Activated CD4-positive, alpha-beta T cell treated with anti-CD3 and anti-CD28 coated beads, Interleukin-2, Interleukin-6, amounts not matched to agents 100 ng/mL and 50 ng/mL, durations not matched to agents 16 hours and 8 hours (primary cell): ENCODE results near the gene FGA.
"Not testable (repeated sequence)": the region's sequence is repeated elsewhere in the genome, so short reads cannot be mapped to it uniquely, and the experiment has no call there.

Source experiments
- DNase-seq: peaks from one replicate; pipeline ENCODE4 v3.0.0-alpha.2; 2020

FGA gene

DNA sequence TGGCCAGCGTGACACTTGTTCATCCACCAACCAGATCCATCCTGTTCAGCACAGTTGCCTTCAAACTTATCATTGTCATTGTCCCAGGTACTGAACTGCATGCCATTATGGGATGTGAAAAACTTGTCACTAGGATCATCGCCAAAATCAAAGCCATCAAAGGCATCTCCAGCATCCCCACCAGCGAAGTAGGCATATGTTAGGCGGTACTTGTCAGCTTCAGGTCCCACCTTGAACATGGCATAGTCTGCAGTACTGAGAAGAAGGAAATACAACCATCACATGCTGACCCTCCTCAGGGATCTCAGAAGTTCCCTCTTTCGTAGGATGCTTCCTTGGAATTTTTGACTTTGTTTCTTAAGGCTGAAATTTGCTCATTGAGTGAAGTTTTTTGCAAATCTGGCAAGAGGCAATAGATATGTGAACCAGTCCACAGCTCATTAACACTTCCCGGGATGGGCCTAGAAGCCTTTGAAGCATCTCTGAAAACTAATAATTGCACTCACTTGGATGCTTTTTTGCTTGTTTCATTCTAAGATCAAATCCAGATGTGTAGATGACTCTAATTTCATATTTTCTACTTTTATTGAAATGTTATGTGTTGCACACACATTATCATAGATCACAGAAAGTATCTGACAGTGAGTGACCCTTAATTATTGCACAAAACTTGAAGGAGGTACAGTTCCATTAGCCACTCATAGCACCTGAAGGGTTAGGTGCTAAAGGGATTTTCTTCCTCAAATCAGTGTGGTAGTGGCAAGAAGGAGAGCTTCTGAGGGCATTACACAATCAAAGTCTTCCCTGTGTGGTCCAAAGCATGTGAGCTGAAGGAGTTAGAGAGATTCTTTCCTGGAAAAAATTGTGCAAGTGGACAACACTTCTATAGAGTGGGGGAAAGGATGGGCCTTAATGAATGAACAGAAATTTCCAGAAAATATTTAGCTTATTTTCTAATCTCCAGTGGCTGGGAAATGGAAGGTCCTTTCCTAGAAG is 16.5 kb upstream of the FGA start:
- no peak for DNase-seq

DNA sequence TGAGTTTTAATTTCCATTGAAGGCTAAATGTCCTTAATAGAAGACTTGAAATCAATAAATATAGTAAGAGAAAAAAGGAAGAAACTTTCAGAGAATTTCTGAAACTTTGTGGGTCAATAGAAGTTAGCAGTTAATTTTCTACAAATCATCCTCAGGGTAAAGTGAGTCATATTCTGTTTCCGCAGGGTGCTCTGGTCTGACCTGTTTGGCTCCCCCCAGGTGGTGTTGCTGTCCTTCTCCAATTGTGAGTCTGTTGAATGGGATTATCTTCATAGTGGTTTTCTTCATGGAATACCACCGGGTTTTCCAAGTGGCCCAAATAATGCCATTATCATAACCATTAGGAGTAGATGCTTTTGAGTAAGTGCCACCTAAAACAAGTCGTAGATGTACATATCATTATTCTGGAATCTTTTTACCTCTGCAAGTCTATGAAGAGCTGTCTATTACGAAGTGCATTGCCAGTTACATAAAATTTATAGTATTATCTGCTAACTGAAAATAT is 14.2 kb upstream of the FGA start:
- DNase-seq = no peak

DNA sequence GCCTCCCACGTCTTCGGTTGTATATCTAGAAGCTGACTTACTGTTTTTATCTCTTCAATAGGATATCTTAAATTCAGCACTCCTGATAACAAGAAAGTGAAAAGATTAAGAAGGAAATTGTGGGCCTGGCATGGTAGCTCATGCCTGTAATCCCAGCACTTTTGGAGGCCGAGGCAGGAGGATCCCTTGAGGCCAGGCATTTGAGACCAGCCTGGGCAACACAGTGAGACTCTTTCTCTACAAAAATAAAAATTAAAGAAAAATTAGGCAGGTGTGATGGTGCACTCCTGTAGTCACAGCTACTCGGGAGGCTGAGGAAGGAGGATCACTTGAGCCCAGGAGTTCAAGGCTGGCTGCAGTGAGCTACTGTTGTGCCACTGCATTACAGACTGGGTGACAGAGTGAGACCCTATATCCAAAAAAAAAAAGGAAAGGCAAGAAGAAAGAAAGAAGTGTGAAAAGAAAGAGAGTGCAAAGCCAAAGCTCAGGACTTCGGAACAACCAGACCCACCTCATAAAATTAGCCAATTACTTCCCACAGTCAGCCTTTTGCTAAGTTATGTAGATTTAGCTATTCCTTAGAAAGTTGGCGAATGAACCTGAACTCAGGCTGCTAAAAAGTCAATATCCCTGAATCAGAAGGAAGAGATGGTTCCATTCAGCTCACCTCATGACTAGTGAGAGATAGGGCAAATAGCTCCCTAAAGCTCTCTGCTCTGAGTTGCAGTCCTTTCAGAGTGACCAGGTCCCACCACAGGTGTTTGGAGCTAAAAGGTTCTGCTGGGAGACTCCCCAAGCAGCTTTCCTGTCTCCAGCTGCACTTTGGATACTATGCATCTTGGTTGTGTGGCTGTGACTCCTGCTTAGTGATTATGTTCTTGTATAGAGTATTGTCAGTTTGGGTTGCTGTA is 12.7 kb upstream of the FGA start:
- DNase-seq = no peak

DNA sequence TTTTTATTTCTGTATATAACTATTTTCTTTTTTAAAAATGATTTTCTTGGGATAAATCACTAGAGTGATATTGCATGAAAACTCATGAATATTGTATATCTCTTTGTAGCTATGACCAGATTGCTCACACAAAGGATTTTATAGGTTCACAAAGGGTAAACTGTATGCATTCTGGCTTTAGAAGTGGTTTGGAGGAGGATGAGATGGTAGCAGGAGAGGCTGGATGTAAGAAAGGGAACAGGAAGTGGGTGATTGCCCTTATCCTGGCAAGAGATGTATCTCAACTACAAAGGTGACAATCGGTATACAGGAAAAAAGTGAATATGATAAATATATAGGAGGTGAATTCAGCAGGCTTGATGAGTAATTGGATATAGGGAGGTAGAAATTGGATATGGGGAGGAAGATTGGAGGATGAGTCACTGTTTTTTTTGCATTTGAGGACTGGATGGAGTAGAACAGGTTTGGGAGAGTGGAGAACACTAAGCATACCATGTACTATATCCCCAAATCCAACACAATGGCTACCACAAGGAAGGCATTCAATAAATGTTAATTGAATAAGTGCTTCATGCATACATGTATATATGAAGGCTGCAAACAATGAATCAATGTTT is 12.0 kb upstream of the FGA start:
- no peak for DNase-seq

DNA sequence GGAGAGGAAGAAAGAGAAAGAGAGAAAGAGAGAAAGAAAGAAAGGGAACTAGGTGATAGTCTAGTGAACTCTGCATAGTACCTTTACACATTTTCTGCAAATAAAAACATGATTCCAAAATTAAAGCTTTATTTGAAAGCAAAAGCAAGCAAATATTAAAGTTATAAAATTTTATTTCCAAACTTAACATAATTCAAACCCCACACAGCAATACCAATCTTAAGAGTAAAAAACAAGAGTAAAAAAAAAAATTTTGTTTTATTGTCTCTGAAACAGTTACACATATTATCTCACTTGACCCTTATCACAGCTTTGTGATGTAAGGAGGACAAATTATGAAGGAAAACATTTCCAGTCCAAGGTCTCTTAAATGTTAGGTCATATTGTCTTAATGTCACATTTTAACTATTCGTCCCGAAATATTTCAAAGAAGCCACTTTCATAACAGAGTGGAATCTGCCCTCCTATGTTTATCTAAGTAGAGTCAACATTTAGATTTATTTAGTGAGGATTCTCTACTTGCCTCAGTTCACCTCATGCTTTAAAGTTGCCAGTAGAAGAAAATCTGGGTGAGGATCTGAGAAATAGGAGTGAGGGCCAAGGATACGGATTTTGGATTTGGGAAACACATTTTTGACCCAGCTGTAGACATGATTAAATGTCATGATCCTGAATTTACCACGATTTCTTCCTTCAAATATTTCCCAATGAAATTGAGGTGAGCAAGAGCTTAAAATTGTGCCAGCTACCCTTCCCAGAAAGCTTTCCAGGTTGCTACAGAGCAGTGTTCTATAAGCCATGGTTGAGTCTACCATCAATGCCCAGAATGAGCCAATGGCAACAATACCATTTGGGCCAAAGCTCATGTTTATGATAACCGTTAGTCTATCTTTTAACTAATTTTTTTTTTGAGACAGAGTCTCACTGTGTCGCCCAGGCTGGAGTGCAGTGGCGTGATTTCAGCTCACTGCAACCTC is 7.5 kb upstream of the FGA start:
- no peak for DNase-seq

DNA sequence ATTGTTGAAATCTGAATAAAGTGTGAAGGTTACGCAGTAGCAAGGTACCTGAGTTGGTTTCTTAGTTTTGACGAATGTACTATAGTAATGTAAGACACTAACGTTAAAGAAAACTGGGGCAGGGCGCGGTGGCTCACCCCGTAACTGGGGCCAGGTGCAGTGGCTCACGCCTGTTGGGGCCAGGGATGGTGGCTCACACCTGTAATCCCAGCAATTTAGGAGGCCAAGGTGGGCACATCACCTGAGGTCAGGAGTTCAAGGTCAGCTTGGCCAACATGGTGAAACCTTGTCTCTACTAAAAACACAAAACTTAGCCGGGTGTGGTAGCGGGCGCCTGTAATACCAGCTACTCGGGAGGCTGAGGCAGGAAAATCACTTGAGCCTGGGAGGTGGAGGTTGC is 6.7 kb upstream of the FGA start:
- not testable (repeated sequence) for DNase-seq

DNA sequence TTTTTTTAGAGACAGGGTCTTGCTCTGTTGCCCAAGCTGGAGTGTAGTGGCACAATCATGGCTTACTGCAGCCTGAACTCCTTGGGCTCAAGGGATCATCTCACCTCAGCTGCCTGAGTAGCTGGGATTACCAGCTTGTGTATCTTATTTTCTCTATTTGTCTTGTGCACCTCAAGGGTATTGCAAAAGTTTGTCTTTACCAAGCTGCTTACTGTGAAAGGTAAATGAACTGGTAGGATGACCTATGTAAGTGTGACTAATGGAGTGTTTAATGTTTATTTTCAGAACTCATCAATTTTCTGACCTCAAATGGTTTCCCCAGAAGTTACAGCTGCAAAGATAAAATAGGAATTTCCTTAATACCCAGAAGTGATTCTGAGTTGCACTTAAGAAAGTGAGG is 5.3 kb upstream of the FGA start:
- DNase-seq = no peak

DNA sequence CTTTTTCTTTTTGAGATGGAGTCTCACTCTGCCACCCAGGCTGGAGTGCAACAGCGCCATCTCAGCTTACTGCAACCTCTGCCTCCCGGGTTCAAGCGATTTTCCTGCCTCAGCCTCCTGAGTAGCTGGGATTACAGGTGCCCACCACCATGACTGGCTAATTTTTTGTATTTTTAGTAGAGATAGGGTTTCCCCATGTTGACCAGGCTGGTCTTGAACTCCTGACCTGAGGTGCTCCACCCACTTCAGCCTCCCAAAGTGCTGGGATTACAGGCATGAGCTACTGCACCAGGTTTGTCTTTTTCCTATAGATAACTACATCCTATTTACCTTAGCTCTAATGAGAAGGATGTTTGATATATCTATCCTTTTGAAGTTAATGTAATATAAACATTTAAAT is 3.8 kb upstream of the FGA start:
- not testable (repeated sequence) for DNase-seq

DNA sequence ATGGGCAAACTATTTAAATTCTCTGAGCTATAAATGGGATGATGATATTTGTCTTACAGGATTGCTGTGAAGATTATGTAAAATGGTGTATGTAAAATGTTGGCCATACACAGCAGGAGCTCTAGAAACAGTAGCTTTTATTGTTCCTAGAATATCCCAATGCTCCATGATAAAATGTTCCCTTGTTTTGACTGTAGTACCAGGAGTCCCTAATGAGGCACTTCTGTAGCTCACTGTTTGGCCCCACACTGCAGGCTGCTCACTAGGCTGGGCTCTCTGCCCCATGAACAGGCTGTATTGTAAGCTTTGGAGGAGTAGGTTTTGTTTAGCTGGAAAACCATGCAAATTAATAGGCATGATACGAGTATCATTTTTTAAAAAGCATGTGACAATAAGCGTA is 3.3 kb upstream of the FGA start:
- no peak for DNase-seq

DNA sequence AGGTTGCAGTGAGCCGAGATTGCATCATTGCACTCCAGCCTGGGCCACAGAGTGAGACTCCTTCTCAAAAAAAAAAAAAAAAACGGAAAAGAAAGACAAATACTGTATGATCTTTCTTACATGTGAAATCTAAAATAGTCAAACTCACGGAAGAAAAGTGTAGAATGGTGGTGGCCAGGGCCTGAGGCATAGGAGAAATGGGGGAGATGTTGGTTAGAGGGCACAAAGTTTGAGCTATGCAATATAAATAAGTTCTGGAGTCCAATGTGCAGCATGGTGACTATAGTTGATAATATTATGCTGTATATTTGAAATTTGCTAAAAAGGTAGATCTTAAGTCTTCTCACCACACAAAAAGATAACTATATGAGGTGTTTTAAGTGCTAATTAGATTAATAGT is 1.3 kb upstream of the FGA start:
- DNase-seq = no peak

DNA sequence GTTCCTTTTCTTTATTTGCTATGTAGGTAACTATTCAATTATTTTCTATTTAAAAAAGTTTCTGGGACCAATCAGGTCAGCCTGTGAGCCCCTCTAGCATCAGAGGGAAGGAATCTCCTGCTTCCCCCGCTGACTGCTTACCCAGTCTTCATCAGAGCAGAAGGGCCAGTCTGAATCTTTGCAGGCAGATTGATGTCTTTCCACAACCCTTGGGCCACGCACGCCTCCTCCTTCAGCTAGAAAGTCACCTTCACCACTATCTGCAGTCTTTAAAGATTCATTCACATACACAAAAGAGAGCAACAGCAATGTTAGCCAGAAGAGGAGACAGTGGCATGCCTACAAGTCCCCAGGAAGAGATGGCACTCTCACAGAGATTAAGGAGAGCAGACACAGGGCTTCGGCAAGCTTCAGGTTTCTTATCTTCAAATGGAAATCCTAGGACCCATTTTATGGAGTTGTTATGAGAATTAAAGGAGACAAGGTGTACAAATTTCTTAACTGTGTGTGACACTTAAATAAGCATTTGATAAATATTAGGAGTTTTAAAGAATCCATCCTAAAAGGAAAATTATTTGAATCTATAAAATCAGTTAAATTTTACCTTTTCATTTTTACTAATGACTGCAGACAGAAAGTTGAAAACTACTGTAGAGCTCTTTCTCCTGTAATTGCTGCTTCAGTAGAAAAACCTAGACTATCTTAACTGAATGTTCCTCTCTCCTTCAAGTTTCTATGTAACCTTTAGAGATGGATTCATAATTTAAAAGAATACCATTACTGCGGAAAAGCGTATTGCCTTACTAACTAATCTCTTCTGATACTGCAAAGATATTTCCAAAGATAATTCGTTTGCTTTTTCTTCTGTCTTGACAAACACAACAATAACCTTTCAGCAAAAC is 995 bp downstream of the FGA start:
- no peak for DNase-seq

DNA sequence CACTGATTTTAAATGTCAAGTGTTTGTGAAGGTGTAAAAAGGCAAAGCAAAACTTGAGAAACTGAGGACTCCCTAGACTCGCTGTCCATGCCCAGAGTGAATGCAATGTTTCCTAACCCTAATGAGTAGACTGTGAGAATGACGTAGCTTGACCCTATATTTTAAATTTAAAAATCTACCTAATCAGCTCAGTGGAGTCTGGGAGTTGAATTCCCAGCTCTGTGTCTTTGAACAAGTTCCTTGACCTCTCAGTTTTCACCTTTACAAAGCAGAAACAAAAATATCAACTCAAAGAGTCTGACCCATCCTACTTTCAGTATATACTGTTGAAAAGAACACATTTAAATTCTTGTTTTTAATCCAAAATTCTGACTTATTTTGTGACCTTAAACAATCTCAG is 2.3 kb downstream of the FGA start:
- DNase-seq = no peak

DNA sequence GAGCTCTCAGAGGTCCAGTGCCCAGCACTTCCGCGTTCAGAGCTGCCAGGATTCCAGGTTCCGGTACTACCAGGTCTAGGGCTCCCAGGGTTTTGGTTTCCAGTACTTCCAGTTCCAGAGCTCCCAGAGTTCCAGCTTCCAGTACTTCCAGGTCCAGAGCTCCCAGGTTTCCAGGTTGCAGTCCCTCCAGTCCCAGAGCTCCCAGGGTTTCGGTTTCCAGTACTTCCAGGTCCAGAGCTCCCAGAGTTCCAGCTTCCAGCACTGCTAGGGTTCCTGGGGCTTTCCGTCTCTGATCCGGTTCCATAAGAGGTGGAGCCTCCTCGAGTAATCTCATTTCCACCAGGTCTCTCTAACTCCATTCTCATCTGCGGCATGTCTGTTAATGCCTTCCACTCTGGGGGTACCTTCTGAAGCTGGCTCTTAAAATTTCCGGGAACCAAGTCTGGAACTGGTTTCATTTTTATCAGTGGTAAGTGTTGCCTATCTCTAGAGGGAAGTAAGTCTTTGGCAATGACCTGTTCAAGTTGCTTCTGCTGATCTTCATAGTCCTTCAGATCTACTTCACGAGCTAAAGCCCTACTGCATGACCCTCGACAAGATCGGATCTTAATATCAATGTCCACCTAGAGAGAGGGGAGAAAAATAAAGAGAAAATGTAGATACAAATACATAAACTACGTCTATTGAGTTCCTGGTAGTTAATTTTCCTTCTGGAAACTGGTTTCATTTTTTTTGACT is 4.1 kb downstream of the FGA start:
- DNase-seq = no peak

DNA sequence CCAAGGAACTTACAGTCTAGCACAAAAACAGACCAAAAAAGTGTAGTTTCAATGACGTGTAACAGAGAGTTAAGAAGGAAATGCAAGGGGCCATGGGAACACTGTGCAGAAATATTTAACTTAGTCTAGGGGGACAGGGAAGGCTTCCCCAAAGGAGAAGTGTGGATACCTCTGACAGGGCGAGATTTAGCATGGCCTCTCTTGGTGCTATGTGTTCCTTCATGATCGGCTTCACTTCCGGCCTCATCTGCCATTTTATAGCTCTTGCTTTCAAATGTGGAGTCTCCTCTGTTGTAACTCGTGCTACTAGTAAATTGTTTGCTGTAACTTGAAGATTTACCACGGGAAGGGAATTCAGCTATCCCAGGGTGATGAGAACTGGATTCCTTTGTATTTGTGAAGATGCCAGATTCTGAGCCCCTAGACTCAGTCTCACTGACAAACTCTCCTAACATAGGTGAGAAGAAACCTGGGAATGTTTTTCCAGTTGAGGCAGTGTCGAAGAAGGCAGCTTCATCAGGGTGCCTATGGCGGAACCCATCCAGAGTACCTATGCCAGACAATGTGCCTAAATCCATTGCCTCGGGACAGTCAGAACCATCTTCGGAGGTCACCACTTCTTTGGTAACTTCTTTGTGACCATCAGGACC is 5.0 kb downstream of the FGA start:
- no peak for DNase-seq

DNA sequence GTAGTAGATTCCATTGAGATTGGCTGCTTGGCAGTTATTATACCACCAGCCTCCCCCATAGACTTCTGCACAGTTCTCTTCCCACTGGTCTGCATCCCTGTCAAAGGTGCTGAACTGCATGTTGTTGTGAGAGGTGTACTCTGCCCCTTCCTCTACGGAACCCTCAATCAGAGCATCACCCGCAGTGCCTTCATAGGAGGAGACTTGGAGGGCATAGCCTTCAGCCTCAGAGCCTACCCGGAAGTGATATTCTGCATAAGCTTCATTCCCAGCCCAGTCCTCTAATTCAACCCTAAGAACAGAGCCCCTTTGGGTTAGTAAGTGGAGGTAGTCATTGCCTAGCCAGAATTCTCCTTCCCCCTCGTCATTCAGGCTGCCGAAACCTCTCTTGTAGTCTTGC is 6.3 kb downstream of the FGA start:
- DNase-seq = no peak

DNA sequence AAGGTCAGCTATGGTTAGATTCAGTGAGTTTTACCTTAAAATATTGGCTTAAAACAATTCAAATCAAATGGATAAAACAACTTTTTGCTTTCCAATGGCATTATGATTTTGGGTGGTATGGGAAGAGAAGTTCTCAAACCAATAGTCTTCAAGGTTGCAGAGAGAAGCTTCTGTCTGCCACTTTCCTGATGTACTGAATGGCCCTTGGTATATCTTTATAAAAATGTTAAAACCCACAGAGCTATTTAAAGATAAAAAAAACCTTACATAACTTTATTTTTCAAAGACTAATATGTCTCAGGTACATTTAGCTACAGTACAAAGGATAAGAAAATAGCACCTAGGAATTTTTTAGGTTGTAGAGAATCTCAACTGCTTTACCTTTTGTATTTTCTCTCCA is 6.9 kb downstream of the FGA start:
- DNase-seq = no peak

DNA sequence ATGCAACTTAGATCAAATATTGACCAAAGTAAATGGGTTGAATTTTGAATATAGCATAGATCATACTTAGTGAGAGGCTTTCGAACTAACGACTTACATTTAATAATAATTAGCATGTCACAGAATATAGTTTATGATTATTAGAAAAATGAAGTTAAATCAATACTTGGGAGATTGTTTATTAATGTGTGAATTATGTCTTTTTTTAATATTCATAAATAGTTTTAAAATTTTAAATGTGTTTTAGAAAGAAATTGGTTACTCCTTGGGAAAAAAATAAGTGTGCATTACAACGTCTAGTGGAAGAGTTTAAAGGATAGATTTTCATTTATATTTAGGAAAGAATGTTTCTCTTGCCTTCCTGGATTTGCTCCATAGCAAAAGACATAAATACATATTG is 7.3 kb downstream of the FGA start:
- DNase-seq = no peak

DNA sequence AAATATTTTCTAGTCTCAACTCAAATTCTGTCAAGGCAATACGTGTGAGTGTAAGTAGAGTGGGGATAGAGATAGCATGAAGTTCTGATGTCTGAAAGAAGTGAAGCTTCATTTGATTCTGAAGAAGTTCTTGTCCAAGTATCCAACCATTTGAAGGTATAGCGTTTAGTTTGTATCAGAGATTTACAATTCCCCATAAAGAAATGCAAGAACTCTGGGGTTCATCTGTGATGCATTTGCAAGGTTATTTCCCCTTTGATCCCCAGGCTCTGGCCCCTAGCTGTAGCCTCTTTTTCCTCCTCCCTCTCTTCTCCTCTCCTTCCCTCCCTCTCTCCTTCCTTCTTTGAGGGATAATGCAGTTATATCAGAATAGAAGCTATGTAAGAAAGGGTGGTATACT is 7.8 kb downstream of the FGA start:
- no peak for DNase-seq

DNA sequence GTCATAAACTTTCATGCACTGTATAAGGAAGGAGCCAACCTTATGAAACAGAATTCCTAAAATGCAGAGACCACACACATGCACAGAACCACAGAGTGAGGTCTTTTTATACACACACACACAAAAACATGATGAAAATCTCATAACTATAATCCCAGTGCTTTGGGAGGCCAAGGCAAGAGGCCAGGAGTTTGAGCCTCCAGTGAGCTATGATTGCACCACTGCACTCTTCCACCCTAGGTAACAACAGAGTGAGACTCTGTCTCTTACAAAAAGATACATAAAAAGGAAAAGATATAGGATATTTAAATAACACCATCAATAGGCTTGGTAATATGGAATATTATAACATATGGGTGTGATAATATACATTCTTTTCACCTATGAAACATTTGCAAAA is 10.6 kb downstream of the FGA start:
- DNase-seq = no peak

DNA sequence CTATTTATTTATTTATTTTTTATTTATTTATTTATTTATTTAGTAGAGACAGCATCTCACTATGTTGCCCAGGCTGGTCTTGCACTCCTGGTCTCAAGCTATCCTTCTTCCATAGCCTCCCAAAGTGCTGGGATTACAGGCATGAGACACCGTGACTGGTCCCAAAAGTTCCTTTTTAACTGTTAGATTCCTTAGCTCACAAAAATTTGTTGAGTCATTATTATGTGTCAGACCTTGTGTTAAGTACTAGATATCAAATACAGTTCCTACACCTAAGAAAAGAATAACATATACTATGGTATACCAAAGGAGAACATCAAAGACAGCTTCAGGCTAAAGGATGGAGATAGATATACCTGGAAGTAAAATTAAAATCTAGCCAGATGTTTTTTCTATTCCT is 11.6 kb downstream of the FGA start:
- DNase-seq = no peak
